Stomach smooth muscle (tissue), 2 donors: ENCODE measurements around the gene ZBTB46.

Experiments
- H3K27ac ChIP-seq: one replicate; pipeline ENCODE4 v1.7.0; 2013; ENCODE audit warnings: mild to moderate bottlenecking, low read length, inconsistent platforms
- H3K27me3 ChIP-seq, 2 donors: one replicate each; pipeline ENCODE4 v1.7.0; 2013; ENCODE audit warnings: low read length in 2 of 2; ENCODE audit not compliant: insufficient read depth in 2 of 2, control insufficient read depth in 1 of 2
- H3K36me3 ChIP-seq, 2 donors: one replicate each; pipeline ENCODE4 v1.7.0; 2013; ENCODE audit warnings: low read length in 2 of 2; ENCODE audit not compliant: control insufficient read depth in 2 of 2, insufficient read depth in 2 of 2
- H3K4me1 ChIP-seq: one replicate; pipeline ENCODE4 v1.7.0; 2013; ENCODE audit warnings: low read length; ENCODE audit not compliant: control insufficient read depth, insufficient read depth
- H3K4me3 ChIP-seq, 2 donors: one replicate each; pipeline ENCODE4 v1.7.0; 2013; ENCODE audit warnings: low read length in 2 of 2
- H3K9ac ChIP-seq, 2 donors: one replicate each; pipeline ENCODE4 v1.7.0; 2013; ENCODE audit warnings: low read length in 2 of 2, mild to moderate bottlenecking in 1 of 2
- H3K9me3 ChIP-seq, 2 donors: one replicate each; pipeline ENCODE4 v1.7.0; 2013; ENCODE audit warnings: low read length in 2 of 2; ENCODE audit not compliant: control insufficient read depth in 2 of 2
- donor health status: healthy.
- donor health status: Pancreatic carcinoma.

ZBTB46 gene

GRCh38 chr20:63707558-63708300, 123.3 kb downstream of the ZBTB46 start, which contains the start of the genes ARFRP1 and ZGPAT:
TSS of gene ARFRP1 (minus strand) at chr20:63707976. CDS start at chr20:63707091, 885 bp downstream.
TSS of gene ZGPAT (plus strand) at chr20:63708039. CDS start at chr20:63708581, 542 bp downstream.
- H3K9me3 ChIP-seq = no peaks in the 10 kb centered on the region
- peaks cover 29% of the 10 kb centered on the region for H3K4me1 ChIP-seq
- peak within 1 kb of the TSS; percentile 71 to 83 for H3K4me3 ChIP-seq
- peak within 1 kb of the TSS; percentile 67 for H3K27ac ChIP-seq
- H3K9ac ChIP-seq = peak within 1 kb of the TSS; percentile 80 to 85
- H3K27me3 ChIP-seq = no peaks in the 10 kb centered on the region
- H3K36me3 ChIP-seq = peaks cover 16 to 29% of the 10 kb centered on the region in 2 donors

GRCh38 chr20:63706852-63707557, 124.1 kb downstream of the ZBTB46 start:
- H3K4me1 ChIP-seq = peaks cover 29% of the 10 kb centered on the region
- H3K9ac ChIP-seq = peak overlapping the region; percentile 80 to 85
- H3K27ac ChIP-seq = peak overlapping the region; percentile 67
- H3K36me3 ChIP-seq = peaks cover 11 to 27% of the 10 kb centered on the region in 2 donors
- H3K4me3 ChIP-seq = peak overlapping the region; percentile 61 to 83
- no peaks in the 10 kb centered on the region for H3K9me3 ChIP-seq
- H3K27me3 ChIP-seq = no peaks in the 10 kb centered on the region

- peak overlapping the region; percentile 80 to 85 for H3K9ac ChIP-seq
Observed at GRCh38 chr20:63706027-63706695, 124.9 kb downstream of the ZBTB46 start.

GRCh38 chr20:63705232-63706026, 125.6 kb downstream of the ZBTB46 start:
- Histone ChIP-seq H3K9ac (no peak overlapping the region), H3K4me3 (no peak overlapping the region), H3K4me1 (peaks cover 29% of the 10 kb centered on the region), H3K27ac (no peak overlapping the region), H3K9me3 (no peaks in the 10 kb centered on the region), H3K36me3 (peaks cover 11 to 24% of the 10 kb centered on the region in 2 donors), H3K27me3 (no peaks in the 10 kb centered on the region)

More at GRCh38 chr20:63706027-63706695, 124.9 kb downstream of the ZBTB46 start:
- no peaks in the 10 kb centered on the region for H3K9me3 ChIP-seq
- peak overlapping the region; percentile 61 to 83 for H3K4me3 ChIP-seq
- peaks cover 29% of the 10 kb centered on the region for H3K4me1 ChIP-seq
- H3K27ac ChIP-seq = peak overlapping the region; percentile 67
- peaks cover 11 to 26% of the 10 kb centered on the region in 2 donors for H3K36me3 ChIP-seq
- no peaks in the 10 kb centered on the region for H3K27me3 ChIP-seq

- Histone ChIP-seq H3K36me3 (peaks cover 11 to 24% of the 10 kb centered on the region in 2 donors), H3K4me3 (no peak overlapping the region), H3K4me1 (peaks cover 30% of the 10 kb centered on the region), H3K9me3 (no peaks in the 10 kb centered on the region), H3K9ac (no peak overlapping the region), H3K27ac (no peak overlapping the region), H3K27me3 (no peaks in the 10 kb centered on the region)
Observed at GRCh38 chr20:63704749-63705117, 126.3 kb downstream of the ZBTB46 start.

- no peak overlapping the region for H3K4me3 ChIP-seq
- H3K9me3 ChIP-seq = no peaks in the 10 kb centered on the region
- no peak overlapping the region for H3K9ac ChIP-seq
- no peak overlapping the region for H3K27ac ChIP-seq
- peaks cover 32% of the 10 kb centered on the region for H3K4me1 ChIP-seq
- no peaks in the 10 kb centered on the region for H3K27me3 ChIP-seq
- peaks cover 11 to 24% of the 10 kb centered on the region in 2 donors for H3K36me3 ChIP-seq
Observed at GRCh38 chr20:63703976-63704748, 126.9 kb downstream of the ZBTB46 start.

GRCh38 chr20:63703471-63703975, 127.5 kb downstream of the ZBTB46 start:
- no peak overlapping the region for H3K9ac ChIP-seq
- peaks cover 11 to 24% of the 10 kb centered on the region in 2 donors for H3K36me3 ChIP-seq
- peaks cover 32% of the 10 kb centered on the region for H3K4me1 ChIP-seq
- H3K27me3 ChIP-seq = no peaks in the 10 kb centered on the region
- H3K9me3 ChIP-seq = no peaks in the 10 kb centered on the region
- no peak overlapping the region for H3K4me3 ChIP-seq
- no peak overlapping the region for H3K27ac ChIP-seq

GRCh38 chr20:63702751-63703470, 128.2 kb downstream of the ZBTB46 start:
- Histone ChIP-seq H3K27ac (no peak overlapping the region), H3K36me3 (peaks cover 11 to 24% of the 10 kb centered on the region in 2 donors), H3K9ac (no peak overlapping the region), H3K27me3 (no peaks in the 10 kb centered on the region), H3K9me3 (no peaks in the 10 kb centered on the region), H3K4me1 (peaks cover 32% of the 10 kb centered on the region), H3K4me3 (no peak overlapping the region)

- H3K4me3 ChIP-seq = no peak overlapping the region
- no peak overlapping the region for H3K27ac ChIP-seq
- H3K4me1 ChIP-seq = peaks cover 36% of the 10 kb centered on the region
- H3K9me3 ChIP-seq = no peaks in the 10 kb centered on the region
- peaks cover 11 to 24% of the 10 kb centered on the region in 2 donors for H3K36me3 ChIP-seq
- H3K9ac ChIP-seq = no peak overlapping the region
- no peaks in the 10 kb centered on the region for H3K27me3 ChIP-seq
Observed at GRCh38 chr20:63702036-63702665, 128.9 kb downstream of the ZBTB46 start.
